Trophoblast cell (in vitro differentiated cells and primary cell): Measurements from ENCODE around the gene IL18RAP.

Experiments used
- DNase-seq, 2 donors: peaks; one replicate each; pipeline ENCODE4 v3.0.0-alpha.2; 2016
- H2AFZ ChIP-seq: 2 replicates; pipeline ENCODE4 v1.6.1; 2013; ENCODE audit warnings: low read length, moderate library complexity, mild to moderate bottlenecking; ENCODE audit not compliant: insufficient read depth, poor library complexity
- H2AK5ac ChIP-seq: 2 replicates; pipeline ENCODE4 v1.6.1; 2013; ENCODE audit warnings: mild to moderate bottlenecking, low read length
- H2BK120ac ChIP-seq: 2 replicates; pipeline ENCODE4 v1.6.1; 2013; ENCODE audit warnings: low read length, mild to moderate bottlenecking, moderate library complexity; ENCODE audit not compliant: insufficient read depth, poor library complexity
- H2BK12ac ChIP-seq: 2 replicates; pipeline ENCODE4 v1.6.1; 2013; ENCODE audit warnings: mild to moderate bottlenecking, low read length, moderate library complexity
- H2BK5ac ChIP-seq: 2 replicates; pipeline ENCODE4 v1.6.1; 2013; ENCODE audit warnings: low read length, low read depth, moderate library complexity, mild to moderate bottlenecking; ENCODE audit not compliant: poor library complexity
- H3K14ac ChIP-seq: 2 replicates; pipeline ENCODE4 v1.6.1; 2013; ENCODE audit warnings: mild to moderate bottlenecking, low read length
- H3K18ac ChIP-seq: 2 replicates; pipeline ENCODE4 v1.6.1; 2013; ENCODE audit warnings: mild to moderate bottlenecking, low read length
- H3K23ac ChIP-seq: 2 replicates; pipeline ENCODE4 v1.6.1; 2013; ENCODE audit warnings: low read length
- H3K27ac ChIP-seq: 2 replicates; pipeline ENCODE4 v1.5.1; 2013; ENCODE audit warnings: low read depth, mild to moderate bottlenecking, inconsistent platforms, low read length, moderate library complexity
- H3K27me3 ChIP-seq: 2 replicates; pipeline ENCODE4 v1.6.1; 2013; ENCODE audit warnings: inconsistent platforms, mild to moderate bottlenecking, low read length, moderate library complexity; ENCODE audit not compliant: insufficient read depth
- H3K36me3 ChIP-seq, 2 experiments: 1 replicate in 1 of 2; 2 replicates in 1 of 2; pipeline ENCODE4 v1.6.1; 2013; ENCODE audit warnings: low read length in 2 of 2, mild to moderate bottlenecking in 2 of 2, moderate library complexity in 1 of 2; ENCODE audit not compliant: insufficient read depth in 2 of 2, control insufficient read depth in 1 of 2
- H3K4ac ChIP-seq: 2 replicates; pipeline ENCODE4 v1.6.1; 2013; ENCODE audit warnings: low read depth, mild to moderate bottlenecking, low read length, moderate library complexity
- H3K4me1 ChIP-seq, 2 experiments: 1 replicate in 1 of 2; 2 replicates in 1 of 2; pipeline ENCODE4 v1.6.1; 2013; ENCODE audit warnings: low read length in 2 of 2, mild to moderate bottlenecking in 2 of 2, moderate library complexity in 1 of 2; ENCODE audit not compliant: insufficient read depth in 2 of 2, control insufficient read depth in 1 of 2
- H3K4me2 ChIP-seq: 2 replicates; pipeline ENCODE4 v1.6.1; 2013; ENCODE audit warnings: inconsistent platforms, mild to moderate bottlenecking, low read length, moderate library complexity
- H3K4me3 ChIP-seq: 2 replicates; pipeline ENCODE4 v1.5.1; 2013; ENCODE audit warnings: mild to moderate bottlenecking, low read depth, low read length, inconsistent platforms
- H3K79me1 ChIP-seq: one replicate; pipeline ENCODE4 v1.6.1; 2013; ENCODE audit warnings: low read length
- H3K79me2 ChIP-seq: 2 replicates; pipeline ENCODE4 v1.6.1; 2013; ENCODE audit warnings: low read length, mild to moderate bottlenecking; ENCODE audit not compliant: control insufficient read depth, insufficient read depth, poor library complexity
- H3K9ac ChIP-seq: 2 replicates; pipeline ENCODE4 v1.6.1; 2013; ENCODE audit warnings: mild to moderate bottlenecking, low read length
- H3K9me3 ChIP-seq: 2 replicates; pipeline ENCODE4 v1.6.1; 2013; ENCODE audit warnings: low read depth, mild to moderate bottlenecking, control low read depth, inconsistent platforms, low read length; ENCODE audit not compliant: insufficient read depth
- H4K12ac ChIP-seq: 2 replicates; pipeline ENCODE4 v1.6.1; 2013; ENCODE audit warnings: low read depth, mild to moderate bottlenecking, low read length, moderate library complexity
- H4K8ac ChIP-seq: 2 replicates; pipeline ENCODE4 v1.6.1; 2013; ENCODE audit warnings: low read depth, mild to moderate bottlenecking, low read length, moderate library complexity
- H4K91ac ChIP-seq: one replicate; pipeline ENCODE4 v1.6.1; 2013; ENCODE audit warnings: low read depth, mild to moderate bottlenecking, low read length, moderate library complexity
- WGBS: extraction: QIAGEN DNeasy Blood & Tissue Kit; methylation state at CpG from one replicate; pipeline ENCODE4 v1.1.7; 2013; ENCODE audit warnings: missing lambda C conversion rate; ENCODE audit not compliant: insufficient read length, insufficient coverage; ENCODE audit errors: extremely low coverage; 5-methylcytosine and 5-hydroxymethylcytosine counted together

The IL18RAP gene

GRCh38 chr2:102487761-102488462 is 65.0 kb downstream of the IL18RAP start:
- Histone ChIP-seq H3K4me3 (no peak overlapping the region), H3K27me3 (no peaks in the 10 kb centered on the region), H2AK5ac (no peak overlapping the region), H3K4me2 (peak overlapping the region; percentile 33), H3K4ac (no peak overlapping the region), H4K91ac (no peak overlapping the region), H3K4me1 (peaks cover 11 to 19% of the 10 kb centered on the region in 2 experiments), H3K27ac (no peak overlapping the region), H4K8ac (no peak overlapping the region), H3K79me1 (peaks cover 11% of the 10 kb centered on the region), H3K79me2 (no peaks in the 10 kb centered on the region), H3K9me3 (peaks cover 2% of the 10 kb centered on the region), H2BK5ac (no peak overlapping the region), H2BK120ac (no peak overlapping the region), H2BK12ac (no peak overlapping the region), H3K9ac (no peak overlapping the region), H4K12ac (no peak overlapping the region), H2AFZ (no peak overlapping the region), H3K23ac (no peak overlapping the region), H3K36me3 (no peaks in the 10 kb centered on the region), H3K14ac (no peak overlapping the region), H3K18ac (no peak overlapping the region)
- no CpG with 5 or more reads among the region's 8 CpGs for WGBS
- peak; percentile 96 to 99 for DNase-seq

DNA sequence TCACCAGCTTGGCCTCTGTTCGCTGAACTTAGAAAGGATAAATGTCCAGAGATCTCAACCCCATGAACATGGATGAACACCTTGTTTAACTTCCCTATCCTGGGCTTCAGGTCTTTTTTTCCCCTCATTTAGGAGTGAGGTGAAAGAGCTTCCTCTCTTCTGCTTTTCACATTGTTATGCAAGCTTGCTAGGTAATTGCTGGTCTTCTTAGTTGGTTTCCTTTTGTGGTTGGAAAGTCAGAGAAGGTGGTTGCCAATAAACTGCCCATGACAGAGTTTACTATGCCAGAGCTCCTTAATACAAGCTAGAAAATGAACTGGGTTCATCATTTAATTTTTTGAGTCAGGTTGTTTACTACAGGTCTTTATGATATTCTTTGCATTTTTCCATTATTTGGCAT is 66.7 kb downstream of the IL18RAP start:
- H3K27ac ChIP-seq, result no peak overlapping the region
- H3K4me2 ChIP-seq, result no peak overlapping the region
- H3K9me3 ChIP-seq, result peaks cover 2% of the 10 kb centered on the region
- H2BK12ac ChIP-seq, result no peak overlapping the region
- H3K36me3 ChIP-seq, result no peaks in the 10 kb centered on the region
- no peak overlapping the region for H2AFZ ChIP-seq
- no peak overlapping the region for H3K18ac ChIP-seq
- H2BK5ac ChIP-seq, result no peak overlapping the region
- no peak overlapping the region for H3K9ac ChIP-seq
- H4K91ac ChIP-seq, result no peak overlapping the region
- no peak overlapping the region for H2AK5ac ChIP-seq
- peaks cover 8 to 16% of the 10 kb centered on the region in 2 experiments for H3K4me1 ChIP-seq
- H2BK120ac ChIP-seq, result no peak overlapping the region
- H4K12ac ChIP-seq, result no peak overlapping the region
- WGBS, result no CpG with 5 or more reads among the region's 1 CpG
- no peak overlapping the region for H3K23ac ChIP-seq
- no peak for DNase-seq
- no peaks in the 10 kb centered on the region for H3K27me3 ChIP-seq
- no peak overlapping the region for H3K4me3 ChIP-seq
- no peak overlapping the region for H4K8ac ChIP-seq
- H3K79me1 ChIP-seq, result peaks cover 9% of the 10 kb centered on the region
- H3K79me2 ChIP-seq, result no peaks in the 10 kb centered on the region
- H3K14ac ChIP-seq, result no peak overlapping the region
- no peak overlapping the region for H3K4ac ChIP-seq

DNA sequence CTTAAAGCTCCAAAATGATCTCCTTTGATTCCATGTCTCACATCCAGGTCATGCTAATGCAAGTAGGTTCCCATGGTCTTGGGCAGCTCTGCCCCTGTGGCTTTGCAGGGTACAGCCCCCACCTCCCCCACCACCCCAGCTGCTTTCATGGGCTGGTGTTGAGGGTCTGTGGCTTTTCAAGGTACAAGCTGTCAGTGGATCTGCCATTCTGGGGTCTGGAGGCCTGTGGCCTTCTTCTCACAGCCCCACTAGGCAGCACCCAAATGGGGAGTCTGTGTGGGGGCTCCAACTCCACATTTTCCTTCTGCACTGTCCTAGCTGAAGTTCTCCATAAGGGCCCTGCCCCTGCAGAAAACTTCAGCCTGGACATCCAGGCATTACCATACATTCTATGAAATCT is 69.0 kb downstream of the IL18RAP start:
- Histone ChIP-seq H3K4ac (no peak overlapping the region), H4K91ac (no peak overlapping the region), H2BK120ac (no peak overlapping the region), H3K14ac (no peak overlapping the region), H3K79me2 (no peaks in the 10 kb centered on the region), H3K4me1 (peaks cover 4 to 9% of the 10 kb centered on the region in 2 experiments), H3K9ac (no peak overlapping the region), H3K27ac (no peak overlapping the region), H3K4me3 (no peak overlapping the region), H3K27me3 (no peaks in the 10 kb centered on the region), H4K8ac (no peak overlapping the region), H3K18ac (no peak overlapping the region), H3K4me2 (no peak overlapping the region), H4K12ac (no peak overlapping the region), H2AK5ac (no peak overlapping the region), H3K36me3 (no peaks in the 10 kb centered on the region), H2AFZ (no peak overlapping the region), H3K79me1 (peaks cover 6% of the 10 kb centered on the region), H2BK12ac (no peak overlapping the region), H3K9me3 (peaks cover 2% of the 10 kb centered on the region), H2BK5ac (no peak overlapping the region), H3K23ac (no peak overlapping the region)
- DNase-seq, result no peak

DNA sequence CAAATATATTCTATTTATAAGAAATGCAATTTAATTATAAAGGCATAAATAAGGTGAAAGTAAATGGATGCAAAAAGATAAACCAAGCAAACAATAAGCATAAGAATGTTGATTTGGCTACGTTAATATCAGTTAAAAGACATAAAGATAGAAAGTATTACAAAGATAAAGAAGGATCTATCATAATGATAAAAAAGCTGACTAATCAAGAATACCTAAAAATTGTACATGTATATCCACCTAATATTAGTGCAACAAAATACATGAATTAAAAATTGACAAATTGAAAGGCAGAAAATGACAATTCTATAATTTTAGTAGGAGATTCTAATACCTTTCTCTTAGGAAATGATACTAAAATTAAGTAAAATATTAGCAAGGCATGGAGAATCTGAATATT is 71.6 kb downstream of the IL18RAP start:
- H3K79me1 ChIP-seq, result no peaks in the 10 kb centered on the region
- no peak overlapping the region for H3K23ac ChIP-seq
- no peak overlapping the region for H3K18ac ChIP-seq
- H3K14ac ChIP-seq, result no peak overlapping the region
- H3K4me1 ChIP-seq, result no peaks in the 10 kb centered on the region
- H2BK12ac ChIP-seq, result no peak overlapping the region
- no peak overlapping the region for H2AFZ ChIP-seq
- H4K91ac ChIP-seq, result no peak overlapping the region
- H3K4me2 ChIP-seq, result no peak overlapping the region
- no peak overlapping the region for H4K12ac ChIP-seq
- H4K8ac ChIP-seq, result no peak overlapping the region
- no peak overlapping the region for H3K4me3 ChIP-seq
- no peak overlapping the region for H3K27ac ChIP-seq
- H3K27me3 ChIP-seq, result no peaks in the 10 kb centered on the region
- no peaks in the 10 kb centered on the region for H3K79me2 ChIP-seq
- peaks cover 2% of the 10 kb centered on the region for H3K9me3 ChIP-seq
- no peaks in the 10 kb centered on the region for H3K36me3 ChIP-seq
- H2AK5ac ChIP-seq, result no peak overlapping the region
- DNase-seq, result no peak
- H2BK5ac ChIP-seq, result no peak overlapping the region
- H2BK120ac ChIP-seq, result no peak overlapping the region
- H3K4ac ChIP-seq, result no peak overlapping the region
- WGBS, result no CpG with 5 or more reads among the region's 1 CpG
- no peak overlapping the region for H3K9ac ChIP-seq
